GM13976 (cell line): ENCODE data around the gene ATP6V0D1.

Source experiments
- DNase-seq: peaks from one replicate; pipeline ENCODE4 v3.0.0; 2012; ENCODE audit warnings: low spot score
- in situ Hi-C: fragments of 300-500 bp; cut with MboI; formaldehyde crosslinking; loops from one replicate; pipeline ENCODE4 v1.12.0; 2022; ENCODE audit warnings: low sequenced_read_pairs, mixed read lengths, inconsistent platforms; ENCODE audit not compliant: unreplicated experiment
- TF ChIP-seq, protein P1 (sequence below): IDR thresholded peaks from 2 replicates; pipeline ENCODE4 v1.5.1; 2012; ENCODE audit warnings: borderline replicate concordance, mild to moderate bottlenecking; ENCODE audit not compliant: insufficient read depth; ENCODE audit errors: extremely low read depth, missing control alignments, control extremely low read depth

The ATP6V0D1 gene

GRCh38 chr16:67441907-67442306 lies 39.0 kb downstream of the ATP6V0D1 start:
- TF ChIP-seq, protein P1, sequence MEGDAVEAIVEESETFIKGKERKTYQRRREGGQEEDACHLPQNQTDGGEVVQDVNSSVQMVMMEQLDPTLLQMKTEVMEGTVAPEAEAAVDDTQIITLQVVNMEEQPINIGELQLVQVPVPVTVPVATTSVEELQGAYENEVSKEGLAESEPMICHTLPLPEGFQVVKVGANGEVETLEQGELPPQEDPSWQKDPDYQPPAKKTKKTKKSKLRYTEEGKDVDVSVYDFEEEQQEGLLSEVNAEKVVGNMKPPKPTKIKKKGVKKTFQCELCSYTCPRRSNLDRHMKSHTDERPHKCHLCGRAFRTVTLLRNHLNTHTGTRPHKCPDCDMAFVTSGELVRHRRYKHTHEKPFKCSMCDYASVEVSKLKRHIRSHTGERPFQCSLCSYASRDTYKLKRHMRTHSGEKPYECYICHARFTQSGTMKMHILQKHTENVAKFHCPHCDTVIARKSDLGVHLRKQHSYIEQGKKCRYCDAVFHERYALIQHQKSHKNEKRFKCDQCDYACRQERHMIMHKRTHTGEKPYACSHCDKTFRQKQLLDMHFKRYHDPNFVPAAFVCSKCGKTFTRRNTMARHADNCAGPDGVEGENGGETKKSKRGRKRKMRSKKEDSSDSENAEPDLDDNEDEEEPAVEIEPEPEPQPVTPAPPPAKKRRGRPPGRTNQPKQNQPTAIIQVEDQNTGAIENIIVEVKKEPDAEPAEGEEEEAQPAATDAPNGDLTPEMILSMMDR = no peak
- DNase-seq = no peak
- in situ Hi-C loops = no loop called here

DNA sequence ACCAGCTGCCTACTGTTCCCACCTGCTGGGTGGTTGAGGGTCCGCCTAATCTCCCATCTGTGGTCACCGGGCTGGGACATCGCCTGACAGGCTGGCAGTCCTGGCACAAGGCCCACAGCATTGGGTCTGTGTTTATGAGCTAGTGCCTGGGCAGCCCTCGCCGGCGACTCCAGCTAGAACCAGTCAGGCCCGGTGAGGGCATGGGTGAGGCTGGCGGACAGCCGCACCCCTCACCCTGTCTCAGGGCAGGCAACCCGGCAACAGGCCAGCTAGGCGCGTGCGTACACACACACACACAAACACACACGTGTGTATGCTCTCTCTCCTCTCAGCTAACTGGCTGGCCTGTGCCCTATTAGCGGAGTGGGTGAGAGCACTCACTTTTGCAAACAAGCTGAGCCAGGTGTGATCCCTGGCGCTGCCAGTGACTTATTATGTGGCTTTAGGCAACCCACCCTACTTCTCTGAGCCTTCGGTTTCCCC lies 39.6 kb downstream of the ATP6V0D1 start:
- TF ChIP-seq, protein P1 = no peak
- DNase-seq = no peak
- in situ Hi-C loops = no loop called here

- in situ Hi-C loops = no loop called here
- no peak for DNase-seq
- TF ChIP-seq, protein P1 = no peak
Measured at GRCh38 chr16:67438824-67439393, 42.0 kb downstream of the ATP6V0D1 start.

GRCh38 chr16:67438098-67438791 lies 42.7 kb downstream of the ATP6V0D1 start:
- in situ Hi-C loops = no loop called here
- TF ChIP-seq, protein P1 = no peak

GRCh38 chr16:67437513-67437912 lies 43.4 kb downstream of the ATP6V0D1 start:
- TF ChIP-seq, protein P1 = no peak
- in situ Hi-C loops = no loop called here
- no peak for DNase-seq

More at GRCh38 chr16:67438098-67438791, 42.7 kb downstream of the ATP6V0D1 start:
- no peak for DNase-seq

DNA sequence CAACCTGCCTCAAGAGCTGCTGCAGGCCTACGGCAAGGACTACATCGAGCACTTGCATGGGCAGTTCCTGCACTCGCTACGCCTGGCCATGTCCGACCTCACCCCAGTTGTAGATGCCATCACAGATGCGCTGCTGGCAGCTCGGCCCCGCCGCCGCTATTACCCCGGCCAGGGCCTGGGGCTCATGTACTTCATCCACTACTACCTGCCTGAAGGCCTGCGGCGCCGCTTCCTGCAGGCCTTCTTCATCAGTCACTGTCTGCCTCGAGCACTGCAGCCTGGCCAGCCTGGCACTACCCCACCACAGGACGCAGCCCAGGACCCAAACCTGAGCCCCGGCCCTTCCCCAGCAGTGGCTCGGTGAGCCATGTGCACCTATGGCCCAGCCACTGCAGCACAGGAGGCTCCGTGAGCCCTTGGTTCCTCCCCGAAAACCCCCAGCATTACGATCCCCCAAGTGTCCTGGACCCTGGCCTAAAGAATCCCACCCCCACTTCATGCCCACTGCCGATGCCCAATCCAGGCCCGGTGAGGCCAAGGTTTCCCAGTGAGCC lies 44.2 kb downstream of the ATP6V0D1 start:
- DNase-seq = no peak
- in situ Hi-C loops = no loop called here
- TF ChIP-seq, protein P1 = no peak
